Activated CD8-positive, alpha-beta memory T cell treated with anti-CD3 and anti-CD28 coated beads, Interleukin-2, amount 50 U/mL, for 1 hour (primary cell): ENCODE results near the gene BRD7.

Experiments used
- DNase-seq: peaks from one replicate; pipeline ENCODE4 v3.0.0-alpha.2; 2020; ENCODE audit errors: extremely low read depth

The BRD7 gene

DNA sequence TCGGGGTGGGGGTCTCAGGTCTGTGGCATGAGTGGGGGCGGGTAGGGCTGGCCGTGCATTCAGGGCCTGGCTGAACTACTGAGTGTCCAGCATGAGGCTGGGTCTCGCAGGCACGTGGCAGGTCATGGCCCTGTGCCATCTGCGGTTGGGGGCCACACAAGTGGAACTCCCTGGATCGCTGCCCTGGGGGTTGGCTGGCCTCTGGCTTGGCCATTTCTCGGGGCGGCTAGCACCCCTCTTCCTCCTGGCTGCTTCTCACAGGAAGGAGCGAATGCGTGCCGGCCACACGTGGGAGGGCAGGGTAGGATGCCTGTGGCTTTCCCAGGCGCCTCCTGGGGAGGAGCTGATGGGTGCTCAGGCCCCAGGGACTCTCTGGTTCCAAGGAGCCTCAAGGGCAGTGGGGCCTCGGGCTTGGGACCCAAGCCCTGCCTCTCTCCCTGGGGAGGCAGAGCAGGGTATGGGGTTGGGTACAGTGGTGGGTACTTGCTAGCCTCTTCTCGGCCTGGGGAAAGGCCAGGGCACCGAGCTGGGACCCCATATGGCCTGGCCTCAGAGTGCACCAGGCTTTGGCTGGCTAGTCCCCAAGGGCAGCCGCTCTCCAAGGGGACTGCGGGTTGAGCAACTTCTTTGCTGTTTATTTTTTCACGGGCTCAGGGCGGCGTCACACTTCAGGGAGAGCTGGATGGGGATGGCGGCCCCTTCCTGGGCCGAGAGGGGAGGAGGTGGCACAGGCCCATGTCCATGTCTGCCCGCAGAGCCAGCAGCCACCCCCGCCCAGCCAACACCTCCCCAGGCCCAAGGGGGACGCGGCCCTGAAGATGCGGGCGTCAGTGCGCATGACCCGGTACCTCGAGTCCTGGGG is 65.0 kb downstream of the BRD7 start:
- no peak for DNase-seq

DNA sequence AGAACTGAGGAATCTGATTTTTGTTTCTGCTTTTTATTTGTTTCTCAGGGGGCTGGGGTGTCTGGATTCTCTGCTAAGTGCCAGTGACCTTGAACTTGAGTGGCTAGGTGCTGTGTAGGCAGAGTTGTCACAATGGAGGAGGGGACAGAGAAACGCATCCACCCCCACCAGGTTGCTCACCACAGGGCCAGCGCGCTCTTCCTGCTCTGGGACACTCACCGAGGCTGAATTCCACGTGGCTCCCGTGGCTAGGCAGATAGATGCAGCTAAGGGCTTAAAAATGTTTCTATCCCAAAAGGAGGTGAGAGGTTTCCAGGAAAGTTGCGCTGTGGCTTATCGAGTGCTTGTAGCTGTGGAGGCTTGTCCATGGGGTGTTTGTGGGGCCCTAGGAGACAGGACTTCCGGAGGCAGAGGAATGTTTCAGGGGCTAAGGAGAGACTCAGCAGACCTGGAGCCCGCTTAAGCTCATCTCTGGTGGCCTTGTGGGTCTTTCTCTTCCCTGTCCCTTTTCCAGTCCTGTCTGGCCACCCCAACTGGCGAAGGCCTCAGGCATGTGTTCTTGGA is 65.7 kb downstream of the BRD7 start:
- no peak for DNase-seq

DNA sequence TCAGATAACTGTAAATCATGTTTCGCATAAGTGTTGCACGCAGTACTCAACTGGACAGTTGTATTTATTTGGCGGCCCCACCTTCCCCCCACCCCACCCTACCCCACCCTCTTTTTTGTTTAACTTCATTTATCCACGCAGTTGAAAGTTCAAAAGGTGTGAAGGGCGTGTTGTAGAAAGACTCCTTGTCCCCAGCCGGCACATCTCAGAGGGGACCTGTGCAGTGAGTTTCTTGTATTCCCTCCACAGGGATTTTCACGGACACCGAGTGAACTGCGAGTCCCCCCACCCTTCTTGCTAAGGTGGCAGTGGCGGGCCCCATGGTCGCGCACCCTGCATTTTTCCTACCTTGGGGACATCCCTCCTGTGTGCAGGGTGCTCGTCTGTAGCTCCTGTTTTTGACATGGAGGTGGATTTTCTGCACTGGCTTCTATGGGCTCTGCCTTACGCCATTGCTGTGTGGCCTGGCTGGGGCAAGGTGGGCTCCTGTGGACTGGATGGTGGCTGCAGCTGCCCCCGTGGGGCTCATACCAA is 66.2 kb downstream of the BRD7 start:
- DNase-seq, result no peak

DNA sequence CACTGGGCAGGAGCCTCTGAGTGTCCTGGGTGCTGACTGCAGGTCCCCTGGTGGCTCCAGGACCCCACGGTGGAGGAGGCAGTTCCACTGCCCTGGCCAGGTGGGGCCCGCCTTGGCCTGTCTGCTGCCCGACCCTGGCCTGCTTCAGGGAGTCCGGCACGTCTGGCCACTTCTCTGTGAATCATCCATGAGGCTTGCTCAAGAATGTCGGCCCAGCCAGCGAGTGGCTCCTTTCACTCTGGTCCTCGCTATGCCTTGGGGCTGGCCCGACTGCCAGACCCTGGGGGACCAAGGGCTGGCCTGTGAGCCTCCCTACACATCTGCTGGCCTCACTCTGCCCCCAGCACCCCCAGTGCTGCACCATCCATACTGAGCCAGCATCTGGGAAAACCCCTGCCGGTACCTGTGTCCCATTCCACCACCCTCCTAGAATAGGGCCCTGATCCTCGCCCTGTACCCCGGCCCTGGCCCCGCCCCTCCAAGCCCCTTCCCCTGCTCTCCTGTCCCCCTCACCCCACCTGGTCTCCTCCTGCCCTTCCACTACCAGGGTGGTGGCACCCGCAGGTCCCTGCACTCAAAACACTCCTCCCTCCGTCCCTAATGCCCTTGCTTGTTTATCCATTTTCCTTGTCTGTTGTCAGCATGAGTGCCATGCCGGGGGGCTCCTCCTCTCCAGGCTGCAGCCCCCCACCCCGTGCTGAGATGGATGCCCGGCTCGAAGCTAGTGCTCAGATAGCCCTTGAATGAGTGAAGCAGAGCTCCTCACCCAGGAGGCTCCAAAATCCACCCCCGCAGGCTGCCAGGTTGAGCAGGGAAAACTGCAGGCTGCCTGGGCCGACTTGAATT is 66.9 kb downstream of the BRD7 start:
- no peak for DNase-seq

DNA sequence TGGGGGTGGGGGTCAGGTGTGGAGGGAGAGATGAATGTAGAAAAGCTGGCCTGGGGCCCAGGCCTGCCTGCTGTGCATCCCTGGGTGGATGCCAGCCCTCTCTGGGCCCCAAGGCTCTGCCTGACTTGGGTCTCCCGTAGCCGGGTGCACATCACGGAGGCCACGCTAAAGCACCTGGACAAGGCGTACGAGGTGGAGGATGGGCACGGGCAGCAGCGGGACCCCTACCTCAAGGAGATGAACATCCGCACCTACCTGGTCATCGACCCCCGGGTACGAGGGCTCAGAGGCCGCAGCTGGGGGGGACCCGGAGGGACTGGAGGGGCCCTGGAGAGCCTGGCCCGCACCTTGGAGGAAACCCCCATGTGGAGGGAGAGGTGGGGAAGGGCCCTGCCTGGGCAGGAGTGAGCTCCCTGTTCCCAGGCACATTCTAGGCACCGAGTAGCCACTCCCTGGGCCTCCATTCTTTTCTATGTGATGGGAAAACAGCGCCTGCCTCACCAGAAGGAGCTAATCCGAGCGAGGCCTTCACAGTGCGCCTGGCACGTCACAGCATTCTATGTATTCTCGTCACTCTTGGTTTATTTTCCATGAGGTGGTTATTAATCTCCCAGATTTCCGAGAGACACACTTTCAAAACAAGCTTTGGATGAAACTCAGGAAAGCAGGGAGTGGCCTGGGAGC is 67.7 kb downstream of the BRD7 start:
- DNase-seq, result no peak

DNA sequence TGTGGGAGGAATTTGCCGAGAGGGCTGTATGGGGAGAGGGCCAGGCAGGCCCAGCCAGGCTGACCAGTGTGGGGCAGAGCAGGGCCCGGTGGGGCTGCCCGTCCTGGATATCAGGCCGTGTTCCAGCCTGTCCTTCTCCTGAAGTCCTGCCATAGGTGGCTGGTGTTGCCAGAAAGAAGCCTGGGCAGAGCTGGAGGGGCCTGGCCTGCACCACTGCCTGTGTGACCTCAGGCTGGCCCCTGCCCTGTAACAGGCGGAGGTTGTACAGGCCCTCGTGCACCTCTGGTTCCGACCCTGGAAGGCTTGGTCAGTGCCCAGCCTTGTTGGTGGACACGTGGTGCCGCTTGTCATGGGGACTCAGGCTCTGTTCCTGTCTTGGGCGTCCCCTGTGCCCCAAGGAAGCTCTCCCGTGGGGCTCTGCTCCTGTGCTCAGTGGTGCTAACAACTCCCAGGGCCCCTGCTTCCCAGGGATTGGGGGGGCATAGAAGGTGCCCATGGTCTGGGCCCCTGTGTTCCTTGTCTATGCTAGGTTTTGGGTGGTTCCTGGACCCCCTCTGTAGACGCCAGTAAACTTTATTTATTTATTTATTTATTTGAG is 69.2 kb downstream of the BRD7 start:
- no peak for DNase-seq

DNA sequence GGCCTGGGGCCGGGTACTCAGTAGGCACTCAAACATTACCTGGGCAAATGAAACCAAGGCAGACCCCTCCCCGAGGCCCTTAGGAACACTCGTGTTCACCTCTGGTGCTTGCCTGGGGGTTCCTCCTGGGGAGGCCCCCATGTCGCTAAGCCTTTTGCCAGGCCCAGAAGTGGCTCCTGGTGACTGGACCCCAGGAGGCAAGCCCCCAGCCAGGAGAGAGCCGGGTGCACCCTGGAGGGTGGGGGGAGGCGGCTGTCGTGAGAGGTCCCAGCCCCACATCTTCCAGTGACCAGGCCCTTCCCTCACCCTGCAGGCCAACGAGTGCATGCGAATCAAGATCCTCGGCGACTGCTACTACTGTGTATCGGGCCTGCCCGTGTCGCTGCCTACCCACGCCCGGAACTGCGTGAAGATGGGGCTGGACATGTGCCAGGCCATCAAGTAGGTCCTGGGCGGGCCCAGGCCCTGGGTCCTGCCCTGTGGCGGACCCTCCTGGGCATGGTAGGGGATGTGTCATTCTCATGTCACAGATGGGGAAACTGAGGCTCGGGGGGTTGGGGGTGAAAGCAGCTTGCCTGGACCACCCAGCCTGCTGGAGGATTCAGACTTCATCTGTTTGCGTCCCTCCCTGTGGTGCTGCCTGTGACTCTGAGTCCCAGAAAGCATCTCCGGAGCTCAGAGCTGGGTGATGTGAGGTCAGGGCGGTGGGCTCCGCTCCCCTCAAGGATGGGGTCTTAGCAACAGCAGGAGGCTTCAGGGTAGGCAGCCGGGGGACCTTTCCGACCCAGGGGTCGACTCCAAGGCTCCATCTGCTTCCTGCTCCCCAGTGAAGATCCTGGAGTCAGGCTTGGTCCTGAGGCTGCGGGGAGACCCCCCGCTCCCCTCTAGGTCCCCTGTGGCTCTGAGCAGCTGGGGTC is 69.9 kb downstream of the BRD7 start:
- no peak for DNase-seq

DNA sequence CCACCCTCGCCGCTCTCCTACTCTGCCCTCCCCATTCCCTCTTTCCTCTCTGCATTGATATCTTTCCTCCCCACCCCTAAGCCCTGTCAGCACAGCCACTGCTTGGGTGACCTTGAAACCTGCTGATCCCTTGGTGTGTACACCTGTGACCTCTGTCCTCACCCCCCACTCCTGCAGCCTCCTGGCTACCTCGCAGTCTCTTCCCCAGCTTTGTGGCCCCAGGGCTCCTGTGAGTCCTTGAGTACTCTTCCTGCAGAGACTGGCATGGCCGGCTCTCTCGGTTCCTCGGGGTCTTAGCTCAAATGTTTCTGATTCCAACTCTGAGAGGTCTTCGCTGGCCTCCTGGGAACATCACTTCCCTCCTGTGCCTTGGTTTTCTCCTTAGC is 70.7 kb downstream of the BRD7 start:
- DNase-seq, result no peak

DNA sequence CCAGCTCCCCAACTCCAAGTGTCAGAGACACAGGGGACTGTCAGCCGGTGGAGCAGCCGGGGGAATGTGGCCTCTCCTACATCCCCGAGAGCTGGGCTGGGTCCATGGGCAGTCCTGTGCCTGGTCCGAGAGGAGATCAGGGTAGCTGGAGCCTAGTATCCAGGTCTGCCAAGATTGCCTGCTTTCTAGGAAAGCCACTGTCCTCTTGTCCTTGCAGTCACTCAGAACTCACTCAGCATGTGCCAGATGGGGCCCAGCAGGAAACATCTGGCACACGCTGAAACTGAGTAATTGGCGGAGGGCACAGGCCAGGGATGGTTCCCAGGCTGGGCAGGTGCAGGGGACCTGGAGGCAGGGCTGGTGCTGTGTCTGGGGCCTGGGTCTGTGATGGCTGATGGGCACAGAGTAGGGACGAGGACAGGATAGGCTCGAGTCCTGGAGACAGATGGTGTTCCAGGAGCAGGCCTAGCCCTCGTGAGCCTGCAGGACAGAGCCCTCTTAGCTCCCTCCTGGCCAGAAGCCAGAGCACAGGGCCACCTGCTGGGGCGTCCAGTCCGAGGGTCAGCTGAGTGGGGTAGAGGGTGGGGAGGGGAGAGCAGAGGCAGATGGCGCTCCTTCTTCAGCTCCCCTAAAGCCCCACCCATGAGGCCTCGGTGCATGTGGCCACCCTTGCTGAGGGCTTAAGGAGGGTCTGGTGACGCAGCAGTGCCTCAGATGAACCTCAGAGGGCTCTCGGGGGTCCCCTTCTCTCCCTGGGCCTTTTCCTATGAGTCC is 71.3 kb downstream of the BRD7 start:
- no peak for DNase-seq

DNA sequence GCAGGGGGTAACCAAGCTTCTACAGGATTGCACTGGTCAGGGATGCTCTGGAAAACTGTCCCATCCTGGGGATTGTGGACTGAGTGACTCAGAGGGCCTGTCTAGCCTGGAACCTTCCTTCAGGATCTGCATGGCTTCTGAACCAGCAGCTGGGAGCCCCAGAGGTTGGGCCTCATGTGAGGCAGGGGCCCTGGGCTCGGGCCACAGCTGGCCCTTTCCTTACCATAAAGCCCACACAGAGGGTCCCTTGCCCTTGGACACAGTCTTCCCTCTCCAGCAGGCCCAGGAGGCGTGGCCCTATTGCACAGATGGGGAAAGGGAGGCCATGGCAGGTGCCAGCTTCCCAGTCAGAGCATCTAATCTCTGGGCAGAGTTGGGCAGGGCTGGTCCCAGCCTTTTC is 72.0 kb downstream of the BRD7 start:
- no peak for DNase-seq

DNA sequence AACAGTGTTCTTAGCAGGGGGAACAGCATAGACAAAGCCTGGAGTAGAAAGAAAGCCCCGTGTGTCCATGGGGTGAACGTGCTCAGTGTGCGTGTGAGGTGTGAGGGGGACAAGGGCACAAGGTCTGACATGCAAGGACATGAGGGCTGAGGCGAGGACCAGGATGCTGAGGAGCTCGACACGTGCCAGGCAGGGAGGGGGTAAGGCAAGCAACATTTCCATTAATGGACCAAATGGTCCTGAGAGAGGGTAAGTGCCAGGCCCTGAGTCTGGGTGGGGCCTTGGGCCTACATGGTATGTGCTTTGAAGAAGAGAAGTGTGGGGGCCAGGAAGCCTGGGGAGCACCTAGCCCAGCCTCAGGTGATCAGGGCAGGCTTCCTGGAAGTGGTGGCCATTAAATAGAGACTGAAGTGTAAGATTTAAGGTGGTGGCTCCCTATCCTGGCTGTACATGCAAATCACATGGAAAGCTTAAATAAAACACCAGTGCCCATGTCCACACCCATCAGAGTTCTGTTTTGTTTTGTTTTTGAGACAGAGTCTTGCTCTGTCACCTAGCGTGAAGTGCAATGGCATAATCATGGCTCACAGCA is 73.2 kb downstream of the BRD7 start:
- no peak for DNase-seq

DNA sequence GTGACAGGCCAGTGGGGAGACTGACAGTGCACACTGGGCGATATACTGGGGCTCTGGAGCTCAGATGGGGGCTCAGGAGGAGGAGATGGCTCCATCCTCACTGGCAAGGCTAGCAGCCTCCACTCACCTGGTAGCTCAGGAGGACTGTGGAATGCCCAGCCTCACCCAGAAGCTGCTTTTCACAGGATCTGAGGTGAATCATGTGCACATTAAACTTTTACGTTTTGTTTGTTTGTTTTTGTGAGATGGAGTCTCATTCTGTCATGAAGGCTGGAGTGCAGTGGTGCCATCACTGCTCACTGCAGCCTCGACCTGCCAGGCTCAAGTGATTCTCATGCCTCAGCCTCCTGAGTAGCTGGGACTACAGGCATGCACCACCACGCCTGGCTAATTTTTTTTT is 73.8 kb downstream of the BRD7 start:
- no peak for DNase-seq

DNA sequence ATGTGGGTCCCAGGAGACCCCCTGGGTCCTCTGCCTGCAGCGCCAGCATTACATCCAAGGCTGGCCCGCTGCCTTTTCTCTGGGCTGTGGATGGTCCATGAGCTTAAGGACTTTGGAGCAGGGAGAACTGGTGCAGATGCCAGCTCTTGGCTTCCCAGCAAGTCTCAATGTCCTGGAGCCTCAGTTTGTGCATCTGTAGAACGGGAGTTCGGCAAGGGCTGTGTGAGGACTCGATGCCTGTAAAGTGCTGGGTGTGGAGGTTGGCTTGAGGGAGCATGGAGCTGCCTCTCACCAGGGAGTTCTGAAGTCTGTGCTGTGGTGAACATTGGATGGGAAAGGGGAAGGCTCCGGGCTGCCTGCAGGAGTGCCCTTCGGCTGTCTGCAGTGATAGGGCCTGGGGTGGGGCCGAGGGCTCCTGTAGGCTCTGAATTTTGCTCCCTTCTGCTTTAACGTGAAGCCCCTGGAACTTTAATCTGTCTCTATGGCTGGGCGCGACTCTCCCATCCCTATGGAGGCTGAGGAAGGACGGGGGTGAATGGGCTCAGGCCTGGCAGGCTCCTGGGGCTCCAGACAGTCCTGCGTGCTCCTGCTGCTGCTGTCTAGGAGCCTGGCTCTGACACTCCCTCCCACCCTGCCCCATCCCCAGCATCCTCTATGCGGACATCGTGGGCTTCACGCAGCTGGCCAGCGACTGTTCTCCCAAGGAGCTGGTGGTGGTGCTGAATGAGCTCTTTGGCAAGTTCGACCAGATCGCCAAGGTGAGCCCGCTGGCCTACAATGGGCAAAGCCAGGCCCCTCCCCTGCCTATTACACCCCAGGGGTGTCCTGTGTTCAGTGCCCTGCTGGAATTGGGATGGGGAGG is 74.6 kb downstream of the BRD7 start:
- no peak for DNase-seq

DNA sequence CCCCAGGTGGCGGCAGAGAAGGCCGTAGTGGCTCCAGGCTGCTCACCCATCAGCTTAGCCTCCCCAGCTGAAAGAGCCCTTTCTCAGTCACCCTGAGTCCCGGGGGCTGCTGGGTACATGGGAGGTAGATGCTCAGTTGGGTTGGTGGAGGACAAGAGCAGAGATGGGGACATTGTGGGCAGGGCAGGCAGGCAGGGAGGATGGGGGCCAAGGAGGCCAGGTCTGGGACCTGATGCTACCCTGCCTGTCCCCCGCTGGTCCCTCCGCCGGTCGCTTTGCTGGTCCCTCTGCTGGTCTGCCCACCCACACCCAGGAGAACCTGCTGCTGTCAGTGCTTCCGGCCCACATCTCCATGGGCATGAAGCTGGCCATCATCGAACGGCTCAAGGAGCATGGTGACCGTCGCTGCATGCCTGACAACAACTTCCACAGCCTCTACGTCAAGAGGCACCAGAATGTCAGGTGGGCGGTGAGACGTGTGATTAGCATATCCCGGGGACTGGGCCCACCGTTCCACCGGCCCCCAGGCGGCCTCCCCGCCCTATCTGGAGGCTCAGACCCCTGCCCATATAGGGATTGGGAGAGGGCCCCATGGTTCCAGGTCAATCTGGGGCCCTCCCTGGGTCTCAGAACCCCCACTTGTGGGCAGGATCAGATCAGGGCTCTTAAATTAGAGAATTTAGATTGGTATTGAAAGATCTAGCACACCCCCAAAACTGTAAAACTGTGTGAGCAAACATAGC is 75.6 kb downstream of the BRD7 start:
- DNase-seq, result no peak

DNA sequence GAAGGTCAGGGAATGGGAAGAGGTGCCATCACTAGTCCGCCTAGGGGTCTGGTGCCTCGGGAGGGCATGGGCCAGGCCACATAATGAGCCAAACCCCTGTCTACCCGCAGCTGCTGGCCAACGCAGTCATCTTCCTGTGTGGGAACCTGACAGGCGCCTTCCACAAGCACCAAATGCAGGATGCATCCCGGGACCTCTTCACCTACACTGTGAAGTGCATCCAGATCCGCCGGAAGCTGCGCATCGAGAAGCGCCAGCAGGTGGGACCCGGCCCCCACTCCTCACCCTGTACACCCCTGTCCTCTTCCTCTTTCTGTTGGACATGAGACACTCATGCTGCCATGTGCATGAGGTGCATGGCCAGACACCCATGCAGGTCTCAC is 76.2 kb downstream of the BRD7 start:
- DNase-seq, result no peak

DNA sequence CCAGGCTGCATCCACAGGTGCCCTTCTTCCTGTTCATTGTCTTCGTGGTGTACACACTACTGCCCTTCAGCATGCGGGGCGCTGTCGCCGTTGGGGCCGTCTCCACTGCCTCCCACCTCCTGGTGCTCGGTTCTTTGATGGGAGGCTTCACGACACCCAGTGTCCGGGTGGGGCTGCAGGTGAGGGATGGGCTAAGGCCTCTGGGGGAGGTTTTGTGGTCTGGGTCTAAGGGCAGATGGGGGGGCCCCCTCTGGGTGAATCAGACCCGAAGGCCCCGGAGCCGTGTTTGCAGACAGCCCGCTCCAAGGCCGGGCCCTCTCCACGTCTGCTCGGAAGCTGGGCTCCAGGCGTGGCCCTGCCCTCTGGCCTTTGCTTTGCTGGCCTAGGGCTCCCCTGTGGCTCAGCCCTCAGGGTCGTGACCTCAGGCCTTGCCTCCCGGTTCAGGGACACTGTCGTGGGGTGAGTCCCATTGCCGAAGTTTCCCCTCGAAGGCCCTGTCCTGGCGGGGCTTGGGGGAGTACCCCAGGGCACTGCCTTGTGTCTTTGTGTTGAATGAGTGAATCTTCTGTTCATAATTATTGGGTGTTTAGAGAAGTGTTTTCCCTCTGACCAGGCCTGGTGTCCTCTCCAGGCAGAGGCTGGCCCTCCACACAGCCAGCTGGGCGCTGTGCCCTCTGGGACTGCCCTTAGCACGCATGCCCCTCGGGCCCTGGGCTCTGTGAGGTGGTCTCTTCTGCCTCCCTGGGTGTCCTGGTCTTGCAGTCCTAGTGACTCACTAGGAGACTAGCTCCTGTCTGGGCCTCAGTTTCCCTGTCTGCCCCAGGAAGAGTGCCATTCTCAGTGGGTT is 76.8 kb downstream of the BRD7 start:
- no peak for DNase-seq

DNA sequence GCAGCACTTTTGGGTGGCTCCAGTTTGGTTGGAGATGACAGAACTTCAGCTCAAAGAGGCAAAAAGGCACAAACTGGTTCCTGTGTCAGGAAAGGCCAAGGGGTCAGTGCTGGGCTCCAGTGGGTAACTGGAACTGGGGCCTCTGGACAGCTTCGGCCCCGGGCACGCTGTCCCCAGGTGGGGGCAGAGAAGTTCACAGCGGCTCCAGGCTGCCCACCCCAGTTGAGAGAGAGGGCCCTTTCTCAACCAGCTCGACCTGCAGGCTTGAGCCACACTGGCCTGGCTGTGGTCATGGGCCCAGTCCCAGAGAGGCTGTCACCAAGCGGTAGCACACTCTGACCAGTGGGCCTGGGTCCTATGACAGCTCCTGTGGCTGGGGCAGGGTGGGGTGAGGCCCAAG is 77.9 kb downstream of the BRD7 start:
- no peak for DNase-seq
